Dorsolateral prefrontal cortex (tissue), 118 donors: ENCODE measurements around the gene IDUA. TPM values are rescaled to one million over a fixed set of nuclear protein-coding genes. Genes with fewer than 3 reads are reported as not detected.

ENCODE experiments used
- total RNA-seq, 120 experiments: library from RNA; stranded (reverse); gene quantifications; one replicate each; pipeline versions ENCODE4 v1.2.3 to v1.2.4, GENCODE V29; 2022

IDUA gene
- total RNA-seq, 120 experiments from 2014 or later = 25.5 to 80.1 (median 43.3) TPM

Other genes with a start within 250 kb of the IDUA start
- 100 to 1,000 TPM in 117 of 120 experiments, 10 to 100 TPM in 3; 50.4 to 376 (median 222) TPM for gene CPLX1, start 160.9 kb upstream of the IDUA start, total RNA-seq
- gene GAK, start 54.7 kb upstream of the IDUA start, total RNA-seq = 100 to 1,000 TPM in 105 of 120 experiments, 10 to 100 TPM in 15; 72.0 to 173 (median 115) TPM
- 100 to 1,000 TPM in 3 of 120 experiments, 10 to 100 TPM in 117; 25.9 to 119 (median 61.7) TPM for gene TMEM175, start 54.6 kb upstream of the IDUA start, total RNA-seq
- 10 to 100 TPM; 13.3 to 31.8 (median 23.2) TPM for gene DGKQ, start 13.5 kb upstream of the IDUA start, total RNA-seq
- 1 to 10 TPM in 104 of 120 experiments, under 1 TPM in 16; 0.53 to 4.6 (median 1.6) TPM for gene SLC26A1, start 6.4 kb downstream of the IDUA start, total RNA-seq
- 100 to 1,000 TPM in 1 of 120 experiments, 10 to 100 TPM in 119; 18.7 to 109 (median 38.4) TPM for gene FGFRL1, start 24.6 kb downstream of the IDUA start, total RNA-seq
- 10 to 100 TPM in 6 of 120 experiments, 1 to 10 TPM in 113, under 1 TPM in 1; 0.96 to 14.7 (median 5.2) TPM for gene RNF212, start 126.5 kb downstream of the IDUA start, total RNA-seq
- gene SPON2, start 185.5 kb downstream of the IDUA start, total RNA-seq = 10 to 100 TPM in 84 of 120 experiments, 1 to 10 TPM in 36; 1.9 to 49.7 (median 13.0) TPM